Osteocyte (in vitro differentiated cells): ENCODE results near the gene LAMC1. TPM values are rescaled to one million over a fixed set of nuclear protein-coding genes. Genes with fewer than 3 reads are reported as not detected.

Experiments used
- DNase-seq: peaks from one replicate; pipeline ENCODE4 v3.0.0; 2021; ENCODE audit warnings: mixed read lengths; ENCODE audit not compliant: unreplicated experiment; ENCODE audit errors: extremely low spot score
- H3K27ac Mint-ChIP-seq: one replicate; pipeline ENCODE4 v1.8.0; 2021; ENCODE audit warnings: mild to moderate bottlenecking, mixed read lengths; ENCODE audit not compliant: unreplicated experiment
- H3K27me3 Mint-ChIP-seq: one replicate; pipeline ENCODE4 v1.8.0; 2021; ENCODE audit warnings: mixed read lengths; ENCODE audit not compliant: unreplicated experiment
- H3K36me3 Mint-ChIP-seq: one replicate; pipeline ENCODE4 v1.8.0; 2021; ENCODE audit warnings: mixed read lengths; ENCODE audit not compliant: unreplicated experiment
- H3K4me1 Mint-ChIP-seq: one replicate; pipeline ENCODE4 v1.8.0; 2021; ENCODE audit warnings: mixed read lengths; ENCODE audit not compliant: unreplicated experiment
- H3K4me3 Mint-ChIP-seq: one replicate; pipeline ENCODE4 v1.8.0; 2021; ENCODE audit warnings: mild to moderate bottlenecking, moderate library complexity, mixed read lengths; ENCODE audit not compliant: unreplicated experiment
- H3K9me3 Mint-ChIP-seq: one replicate; pipeline ENCODE4 v1.8.0; 2021; ENCODE audit warnings: mixed read lengths; ENCODE audit not compliant: unreplicated experiment
- total RNA-seq: library from RNA; stranded (reverse); gene quantifications from 2 replicates; pipeline ENCODE4 v1.2.1, GENCODE V29; 2021
- TF ChIP-seq, protein P1 (sequence below): fragments of 200-600 bp; sonication (generic); IDR thresholded peaks from 2 replicates; pipeline ENCODE4 v1.5.0; 2021; ENCODE audit warnings: antibody characterized with exemption, mild to moderate bottlenecking, moderate library complexity

The LAMC1 gene
- total RNA-seq, 1 donor from 2014 or later = 384 TPM

- TF ChIP-seq, protein P1, sequence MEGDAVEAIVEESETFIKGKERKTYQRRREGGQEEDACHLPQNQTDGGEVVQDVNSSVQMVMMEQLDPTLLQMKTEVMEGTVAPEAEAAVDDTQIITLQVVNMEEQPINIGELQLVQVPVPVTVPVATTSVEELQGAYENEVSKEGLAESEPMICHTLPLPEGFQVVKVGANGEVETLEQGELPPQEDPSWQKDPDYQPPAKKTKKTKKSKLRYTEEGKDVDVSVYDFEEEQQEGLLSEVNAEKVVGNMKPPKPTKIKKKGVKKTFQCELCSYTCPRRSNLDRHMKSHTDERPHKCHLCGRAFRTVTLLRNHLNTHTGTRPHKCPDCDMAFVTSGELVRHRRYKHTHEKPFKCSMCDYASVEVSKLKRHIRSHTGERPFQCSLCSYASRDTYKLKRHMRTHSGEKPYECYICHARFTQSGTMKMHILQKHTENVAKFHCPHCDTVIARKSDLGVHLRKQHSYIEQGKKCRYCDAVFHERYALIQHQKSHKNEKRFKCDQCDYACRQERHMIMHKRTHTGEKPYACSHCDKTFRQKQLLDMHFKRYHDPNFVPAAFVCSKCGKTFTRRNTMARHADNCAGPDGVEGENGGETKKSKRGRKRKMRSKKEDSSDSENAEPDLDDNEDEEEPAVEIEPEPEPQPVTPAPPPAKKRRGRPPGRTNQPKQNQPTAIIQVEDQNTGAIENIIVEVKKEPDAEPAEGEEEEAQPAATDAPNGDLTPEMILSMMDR = no peak
- H3K27ac Mint-ChIP-seq = no peak overlapping the region
- no peaks in the 10 kb centered on the region for H3K9me3 Mint-ChIP-seq
- H3K4me3 Mint-ChIP-seq = no peak overlapping the region
- H3K27me3 Mint-ChIP-seq = no peaks in the 10 kb centered on the region
- no peaks in the 10 kb centered on the region for H3K4me1 Mint-ChIP-seq
- H3K36me3 Mint-ChIP-seq = no peaks in the 10 kb centered on the region
- no peak for DNase-seq
These were observed 26.4 kb upstream of the LAMC1 start for GRCh38 chr1:182996816-182997215.

DNA sequence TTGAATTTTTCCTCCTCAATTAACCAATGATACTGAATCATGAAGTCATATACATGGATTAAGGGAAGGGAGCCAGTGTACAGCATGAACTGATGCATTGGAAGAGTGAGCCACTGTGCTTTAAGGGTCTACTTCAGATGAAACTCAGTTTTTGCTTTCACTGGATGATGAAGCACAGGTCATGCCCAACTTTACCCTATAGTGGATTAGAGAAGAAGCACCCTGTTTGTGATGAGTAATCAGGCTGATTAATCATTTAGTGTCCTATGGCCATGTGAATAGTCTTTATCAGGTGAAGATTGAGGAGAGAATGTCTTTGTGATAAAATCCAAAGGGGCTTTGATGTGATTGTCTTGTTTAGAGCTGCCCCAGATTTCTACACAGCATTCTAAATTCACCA, 24.7 kb upstream of the LAMC1 start:
- DNase-seq = no peak
- Mint-ChIP-seq H3K4me3 (no peak overlapping the region), H3K36me3 (no peaks in the 10 kb centered on the region), H3K9me3 (no peaks in the 10 kb centered on the region), H3K4me1 (peaks cover 3% of the 10 kb centered on the region), H3K27ac (no peak overlapping the region), H3K27me3 (no peaks in the 10 kb centered on the region)
- TF ChIP-seq, protein P1 = no peak

DNA sequence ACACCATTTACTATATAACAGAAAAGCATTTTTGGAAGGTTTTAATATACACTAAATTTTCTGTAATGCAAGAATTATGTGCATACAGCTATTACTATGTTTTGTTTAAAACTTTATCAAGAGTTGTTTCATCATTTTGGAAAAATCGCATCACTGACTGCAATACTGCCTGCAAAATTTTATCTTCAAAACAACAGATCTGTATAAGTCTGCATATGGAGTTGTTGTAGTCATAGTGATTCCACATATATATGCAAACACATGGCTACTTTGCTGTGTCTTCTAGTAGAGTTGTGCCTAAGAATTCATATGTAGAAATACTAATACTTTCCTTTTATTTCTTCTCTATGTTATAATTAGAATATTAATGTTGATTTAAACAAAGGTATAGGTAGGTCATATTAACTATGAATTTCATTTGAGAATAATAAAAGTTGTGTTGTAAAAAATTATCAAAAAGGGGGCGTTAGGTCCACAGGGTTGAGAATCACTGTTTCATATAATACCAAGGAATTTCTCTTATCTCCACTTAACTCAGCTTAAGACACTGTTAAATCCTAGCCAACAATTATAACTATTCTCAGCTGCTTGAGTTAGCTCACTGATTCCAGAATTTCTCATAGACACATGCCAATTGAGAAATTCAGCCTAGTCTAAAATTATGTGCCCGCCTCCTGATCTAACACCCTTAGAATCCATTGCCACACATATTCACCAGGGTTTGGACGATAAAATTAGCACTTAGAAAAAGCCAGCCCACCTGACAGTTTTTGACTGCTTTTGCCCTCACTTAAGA, 22.9 kb upstream of the LAMC1 start:
- no peak overlapping the region for H3K4me3 Mint-ChIP-seq
- H3K36me3 Mint-ChIP-seq = no peaks in the 10 kb centered on the region
- no peaks in the 10 kb centered on the region for H3K9me3 Mint-ChIP-seq
- no peak for DNase-seq
- no peaks in the 10 kb centered on the region for H3K27me3 Mint-ChIP-seq
- peaks cover 8% of the 10 kb centered on the region for H3K4me1 Mint-ChIP-seq
- TF ChIP-seq, protein P1 = no peak
- H3K27ac Mint-ChIP-seq = no peak overlapping the region

DNA sequence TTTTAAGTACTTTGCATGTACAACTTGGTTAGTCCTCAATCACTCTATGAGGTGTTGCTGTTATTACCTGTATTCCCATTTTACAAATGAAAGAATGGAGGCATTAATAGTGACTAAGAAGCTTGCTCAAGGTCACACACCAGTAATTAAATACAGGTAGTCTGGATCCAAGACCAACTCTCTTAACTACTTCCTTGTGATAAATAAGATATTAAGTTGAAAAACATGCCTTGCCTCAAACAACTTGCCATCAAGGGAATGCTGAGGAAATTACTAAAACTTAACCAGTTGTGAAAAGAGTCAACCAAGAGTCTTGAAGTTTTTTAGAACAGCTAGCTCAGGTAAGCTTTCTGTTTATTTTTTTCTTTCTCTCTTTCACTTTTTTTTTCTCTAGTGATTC, 21.0 kb upstream of the LAMC1 start:
- Mint-ChIP-seq H3K4me3 (no peak overlapping the region), H3K9me3 (no peaks in the 10 kb centered on the region), H3K27me3 (no peaks in the 10 kb centered on the region), H3K4me1 (peaks cover 8% of the 10 kb centered on the region), H3K27ac (no peak overlapping the region), H3K36me3 (no peaks in the 10 kb centered on the region)
- no peak for DNase-seq
- TF ChIP-seq, protein P1 = no peak

DNA sequence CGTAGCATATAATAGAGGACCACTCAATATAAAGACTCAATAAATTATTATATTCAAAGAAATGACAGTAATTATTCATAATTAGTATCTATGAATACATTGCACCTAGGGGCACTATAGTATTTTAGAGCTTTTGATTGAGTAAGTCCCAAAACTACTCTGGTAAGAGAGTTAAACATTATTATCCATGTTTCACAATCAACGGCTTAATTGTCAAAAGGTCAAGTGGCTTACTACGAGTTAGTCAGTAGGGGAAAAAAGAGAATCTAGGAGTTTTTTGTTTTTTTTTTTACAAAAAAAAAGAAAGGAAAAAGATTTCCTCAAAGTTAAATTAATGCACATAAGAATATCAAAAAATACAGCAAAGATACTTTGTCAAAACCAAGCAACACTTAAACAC, 20.4 kb upstream of the LAMC1 start:
- no peak for DNase-seq
- no peak overlapping the region for H3K27ac Mint-ChIP-seq
- no peaks in the 10 kb centered on the region for H3K36me3 Mint-ChIP-seq

More for the DNA sequence above, 20.4 kb upstream of the LAMC1 start:
- TF ChIP-seq, protein P1 = no peak
- H3K4me3 Mint-ChIP-seq = no peak overlapping the region
- H3K4me1 Mint-ChIP-seq = peaks cover 8% of the 10 kb centered on the region
- H3K27me3 Mint-ChIP-seq = no peaks in the 10 kb centered on the region
- no peaks in the 10 kb centered on the region for H3K9me3 Mint-ChIP-seq
